GM18951 (cell line): ENCODE data around the gene CASR.

Source experiments
- POLR2A ChIP-seq: IDR thresholded peaks from 4 replicates; pipeline ENCODE4 v1.6.1; 2011; ENCODE audit warnings: mild to moderate bottlenecking; ENCODE audit not compliant: insufficient read length, insufficient read depth; ENCODE audit errors: extremely low read depth
- in situ Hi-C: fragments of 300-500 bp; cut with MboI; formaldehyde crosslinking; loops from one replicate; pipeline ENCODE4 v1.12.0; 2022; ENCODE audit warnings: low sequenced_read_pairs, mixed read lengths, inconsistent platforms; ENCODE audit not compliant: unreplicated experiment

Gene CASR

DNA sequence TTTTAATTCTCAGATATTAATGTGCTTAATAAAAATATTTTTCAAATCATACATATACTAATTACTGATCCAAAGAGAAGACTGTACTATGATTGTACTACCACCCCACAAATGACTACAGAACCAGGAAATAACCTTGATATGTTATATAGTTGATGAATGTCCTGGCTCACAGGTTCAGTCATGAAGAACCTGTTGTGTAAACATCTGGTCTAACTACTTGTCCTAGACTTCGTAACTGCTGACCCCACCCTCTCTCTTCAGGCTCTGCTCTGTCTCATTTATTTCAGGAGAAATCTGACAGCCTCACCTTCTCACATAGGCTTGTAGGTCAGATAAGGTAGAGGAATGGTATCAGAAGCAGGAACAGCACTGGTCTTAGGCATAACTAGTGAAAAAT, 126.9 kb downstream of the CASR start:
- TF ChIP-seq POLR2A, result no peak

GRCh38 chr3:122312826-122313225, 129.4 kb downstream of the CASR start:
- TF ChIP-seq POLR2A, result no peak

More for the DNA sequence above, 126.9 kb downstream of the CASR start:
- in situ Hi-C loops, result no loop called here

GRCh38 chr3:122313281-122313680, 129.8 kb downstream of the CASR start:
- in situ Hi-C loops, result no loop called here
- no peak for TF ChIP-seq POLR2A

More at GRCh38 chr3:122312826-122313225, 129.4 kb downstream of the CASR start:
- in situ Hi-C loops, result no loop called here

DNA sequence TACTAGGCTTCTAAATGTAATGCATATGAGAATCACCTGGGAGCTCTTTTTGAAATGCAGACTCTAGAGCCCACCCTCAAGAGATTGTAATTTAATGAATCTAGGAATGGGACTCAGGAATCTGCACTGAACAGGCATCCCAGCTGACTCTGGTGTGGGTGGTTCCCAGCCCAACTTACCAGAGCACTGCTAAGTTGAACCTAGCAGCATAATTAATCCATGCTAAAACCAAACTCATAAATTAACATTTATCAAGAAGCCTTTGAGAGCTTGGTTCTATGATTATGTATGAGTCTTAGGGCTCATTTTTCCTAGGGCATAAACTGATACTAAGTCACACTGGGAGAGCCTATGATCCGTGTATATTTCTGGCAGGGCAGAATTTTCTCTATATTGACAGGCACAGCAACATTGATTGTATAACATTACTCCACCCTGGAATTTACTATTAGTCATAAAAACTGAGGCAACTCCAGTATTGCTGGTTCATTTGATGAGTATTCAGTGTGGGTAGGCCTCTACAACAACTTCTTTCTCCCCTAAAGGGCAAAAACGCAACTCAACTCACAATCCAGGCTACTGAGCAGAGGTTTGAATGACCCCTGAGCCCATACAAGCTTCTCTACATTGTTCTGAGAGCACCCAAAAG, 130.9 kb downstream of the CASR start:
- in situ Hi-C loops, result no loop called here
- TF ChIP-seq POLR2A, result no peak

DNA sequence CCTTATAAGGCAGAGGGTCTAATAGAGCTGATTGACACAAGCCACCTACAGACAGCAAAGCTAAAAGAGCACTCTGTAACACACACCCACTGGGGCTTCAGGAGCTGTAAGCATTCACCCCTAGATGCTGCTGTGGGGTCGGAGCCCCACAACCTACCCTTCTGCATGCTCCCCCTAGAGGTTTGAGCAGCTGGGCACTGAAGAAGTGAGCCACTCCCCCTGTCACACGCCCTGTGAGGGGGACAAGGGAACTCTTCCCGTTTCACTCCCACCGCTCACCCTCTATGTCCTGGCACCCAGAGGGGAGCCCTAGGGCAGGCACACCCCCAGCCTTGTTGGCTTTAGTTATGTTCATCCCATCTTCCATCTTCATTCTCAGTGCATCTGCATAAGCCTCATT, 132.2 kb downstream of the CASR start:
- in situ Hi-C loops, result no loop called here
- TF ChIP-seq POLR2A, result no peak

- no peak for TF ChIP-seq POLR2A
- in situ Hi-C loops, result no loop called here
These were observed 132.9 kb downstream of the CASR start for GRCh38 chr3:122316368-122316767.

- TF ChIP-seq POLR2A, result no peak
- in situ Hi-C loops, result no loop called here
These were observed 135.2 kb downstream of the CASR start for GRCh38 chr3:122318620-122319019.

DNA sequence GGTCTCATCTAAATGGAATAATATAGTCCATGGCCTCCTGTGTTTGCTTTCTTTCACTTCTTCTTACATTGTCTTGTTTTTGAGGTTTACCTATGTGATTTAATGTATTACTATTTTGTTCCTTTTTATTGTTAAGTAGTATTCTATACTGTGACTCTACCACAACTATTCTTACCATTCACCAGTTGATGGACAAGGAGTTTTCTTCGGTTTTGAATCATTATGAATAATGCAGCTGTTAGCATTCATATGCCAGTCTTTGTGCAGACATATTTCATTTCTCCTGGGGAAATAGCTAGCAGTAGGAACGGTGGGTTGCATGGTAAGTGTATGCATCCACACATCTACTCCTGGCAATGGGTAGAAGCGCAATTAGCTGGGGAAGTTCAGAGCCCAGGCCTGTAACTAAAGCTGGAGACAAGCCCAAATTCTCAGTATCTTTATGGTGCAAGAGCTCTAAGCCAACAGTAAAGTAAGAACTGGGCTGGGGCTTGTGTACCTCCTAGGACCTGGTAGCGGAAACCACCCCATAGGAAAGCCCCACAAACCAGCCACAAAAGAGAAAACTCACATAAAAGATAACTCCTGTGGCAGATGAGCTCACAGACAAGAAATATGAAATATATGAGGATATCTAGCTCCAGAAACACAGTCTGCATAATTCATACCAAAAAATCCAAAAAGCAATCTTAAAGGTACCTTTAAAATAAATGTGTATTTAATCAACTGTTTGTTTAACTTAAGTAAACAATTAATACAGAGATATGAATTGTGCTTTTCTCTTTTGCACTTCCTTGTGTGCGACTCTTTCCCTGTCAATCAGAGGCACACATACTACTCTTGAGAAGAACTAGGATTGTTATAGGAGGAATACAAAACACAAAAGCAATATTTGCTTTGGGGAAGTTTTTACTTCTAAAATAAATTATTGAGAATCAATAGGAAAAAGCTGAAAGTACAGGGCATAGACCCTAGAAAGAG, 138.9 kb downstream of the CASR start:
- no peak for TF ChIP-seq POLR2A
- in situ Hi-C loops, result no loop called here

GRCh38 chr3:122324871-122325323, 141.4 kb downstream of the CASR start, which contains the start of gene CSTA:
TSS of gene CSTA (plus strand) at chr3:122325248. CDS start at chr3:122325293, 45 bp downstream.
- no peak for TF ChIP-seq POLR2A
- in situ Hi-C loops, result no loop called here

- in situ Hi-C loops, result no loop called here
- no peak for TF ChIP-seq POLR2A
These were observed 142.3 kb downstream of the CASR start for GRCh38 chr3:122325769-122326168.

DNA sequence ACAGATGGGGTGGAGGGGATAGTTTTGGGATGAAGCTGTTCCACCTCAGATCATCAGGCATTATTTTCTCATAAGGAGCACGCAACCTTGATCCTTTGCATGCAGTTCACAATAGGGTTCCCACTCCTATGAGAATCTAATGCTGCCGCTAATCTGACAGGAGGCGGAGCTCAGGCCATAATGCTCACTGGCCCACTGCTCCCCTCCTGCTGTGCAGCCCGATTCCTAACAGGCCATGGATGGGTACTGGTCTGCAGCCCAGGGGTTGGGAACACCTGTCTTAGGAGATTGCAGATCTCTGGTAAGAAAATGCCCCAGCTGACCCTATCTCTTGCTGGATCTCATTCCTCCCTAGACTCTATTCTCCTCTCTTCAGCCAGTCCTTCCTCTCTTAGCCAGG, 148.4 kb downstream of the CASR start:
- no peak for TF ChIP-seq POLR2A
- in situ Hi-C loops, result no loop called here

GRCh38 chr3:122332551-122332950, 149.1 kb downstream of the CASR start:
- no peak for TF ChIP-seq POLR2A
- in situ Hi-C loops, result no loop called here
